HEK293T (cell line): ENCODE results near the gene SKAP1.
A peak's percentile ranks its signal among the peaks of the same experiment; 100 is the strongest.

Experiments
- CTCF ChIA-PET: fragments of 350-600 bp; formaldehyde crosslinking; extraction: SDS; loops from one replicate; lab custom pipeline; 2021; ENCODE audit warnings: antibody characterized with exemption, inconsistent platforms; lab: Yijun Ruan, JAX
- POLR2A ChIA-PET: fragments of 350-600 bp; formaldehyde crosslinking; extraction: SDS; loops from one replicate; lab custom pipeline; 2020; ENCODE audit warnings: antibody characterized with exemption, inconsistent platforms; lab: Yijun Ruan, JAX
- DNase-seq: peaks from one replicate; pipeline ENCODE4 v3.0.0; 2012; ENCODE audit warnings: mixed read lengths; ENCODE audit errors: extremely low spot score
- ARNT ChIP-seq: fragments of 450-650 bp; IDR thresholded peaks from 2 replicates; pipeline ENCODE4 v1.6.1; 2017; ENCODE audit warnings: mild to moderate bottlenecking
- BHLHE40 ChIP-seq: fragments of 450-650 bp; IDR thresholded peaks from 2 replicates; pipeline ENCODE4 v1.6.1; 2016; ENCODE audit warnings: mild to moderate bottlenecking, moderate library complexity, borderline replicate concordance
- CTBP1 ChIP-seq: fragments of 450-650 bp; IDR thresholded peaks from 2 replicates; pipeline ENCODE4 v1.6.1; 2016; ENCODE audit warnings: borderline replicate concordance
- ELF4 ChIP-seq: fragments of 450-650 bp; IDR thresholded peaks from 2 replicates; pipeline ENCODE4 v1.6.1; 2017; ENCODE audit warnings: antibody characterized with exemption
- FOXA1 ChIP-seq: fragments of 450-650 bp; IDR thresholded peaks from 2 replicates; pipeline ENCODE4 v1.6.1; 2016; ENCODE audit warnings: mild to moderate bottlenecking
- FOXK2 ChIP-seq: fragments of 450-650 bp; IDR thresholded peaks from 2 replicates; pipeline ENCODE4 v1.6.1; 2016; ENCODE audit warnings: mild to moderate bottlenecking
- FOXM1 ChIP-seq: fragments of 450-650 bp; IDR thresholded peaks from 2 replicates; pipeline ENCODE4 v1.6.1; 2017; ENCODE audit warnings: mild to moderate bottlenecking, borderline replicate concordance
- HDGF ChIP-seq: fragments of 450-650 bp; IDR thresholded peaks from 2 replicates; pipeline ENCODE4 v1.6.1; 2017; ENCODE audit warnings: antibody characterized with exemption, borderline replicate concordance
- L3MBTL2 ChIP-seq: fragments of 450-650 bp; conservative IDR thresholded peaks from 2 replicates; pipeline ENCODE4 v1.6.1; 2016; ENCODE audit warnings: mild to moderate bottlenecking
- LEF1 ChIP-seq: fragments of 450-650 bp; IDR thresholded peaks from 2 replicates; pipeline ENCODE4 v1.6.1; 2017; ENCODE audit warnings: mild to moderate bottlenecking, borderline replicate concordance
- NFRKB ChIP-seq: fragments of 450-650 bp; IDR thresholded peaks from 2 replicates; pipeline ENCODE4 v1.6.1; 2016; ENCODE audit warnings: mild to moderate bottlenecking, moderate library complexity
- PKNOX1 ChIP-seq: fragments of 450-650 bp; IDR thresholded peaks from 2 replicates; pipeline ENCODE4 v1.6.1; 2016
- SP1 ChIP-seq: fragments of 450-650 bp; IDR thresholded peaks from 2 replicates; pipeline ENCODE4 v1.6.1; 2017
- SUZ12 ChIP-seq: fragments of 450-650 bp; IDR thresholded peaks from 2 replicates; pipeline ENCODE4 v1.6.1; 2016; ENCODE audit warnings: mild to moderate bottlenecking
- TARDBP ChIP-seq: fragments of 450-650 bp; IDR thresholded peaks from 2 replicates; pipeline ENCODE4 v1.6.1; 2016
- ZNF384 ChIP-seq: fragments of 450-650 bp; IDR thresholded peaks from 2 replicates; pipeline ENCODE4 v1.6.1; 2016

Gene SKAP1

DNA sequence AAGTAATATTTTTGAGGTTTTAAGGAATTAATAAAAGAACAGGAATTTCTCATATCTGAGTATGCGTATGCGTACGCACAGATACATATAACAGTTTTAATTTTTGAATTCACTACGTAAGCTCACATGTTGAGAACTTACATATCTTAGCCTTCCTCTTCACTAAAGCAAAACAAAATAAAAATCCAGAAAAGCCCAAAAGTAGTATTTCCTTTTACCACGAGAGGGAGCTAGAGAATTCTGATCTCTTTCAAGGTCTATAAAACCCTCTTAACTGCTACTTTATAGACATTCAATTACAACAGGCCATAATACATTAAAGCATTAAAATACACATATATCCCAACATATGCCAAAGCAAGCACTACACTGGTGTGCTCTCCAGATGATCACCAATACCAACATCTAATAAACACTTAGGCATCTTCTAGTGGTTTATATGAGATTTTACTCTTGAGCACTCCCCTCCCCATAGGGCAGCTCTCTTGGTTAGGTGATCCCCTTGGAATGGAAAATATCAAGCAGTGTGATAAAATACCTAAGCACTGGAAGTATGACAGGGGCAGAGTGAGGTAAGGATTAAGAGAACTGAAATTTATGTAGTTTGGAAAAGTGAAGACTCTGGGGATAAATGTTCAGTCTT, 94.0 kb downstream of the SKAP1 start:
- CTCF ChIA-PET, result interaction anchor here (0.6 to 2.1 kb wide), 19 partner anchors 9 to 286 kb away, joined by 3 to 13 read pairs (median 4); no protein-coding TSS in a partner anchor
- DNase-seq, result peak; percentile 17
- POLR2A ChIA-PET, result interaction anchor here (1.1 to 1.2 kb wide), 3 partner anchors 251 to 279 kb away, joined by 3 to 4 read pairs (median 3); partner anchors contain the start of gene HOXB8
- TF ChIP-seq NFRKB (no peak), ARNT (0 out of 2 replicates have a peak, but pooled peaks have one; percentile 15), FOXM1 (peak; percentile 31; the same call in 1 of the 2 replicates)

- DNase-seq, result no peak
- POLR2A ChIA-PET, result interaction anchor here (1.1 to 1.2 kb wide), 2 partner anchors 254 to 279 kb away, joined by 3 to 4 read pairs; partner anchors contain the start of gene HOXB8
- CTCF ChIA-PET, result interaction anchor here (0.6 to 2.1 kb wide), 17 partner anchors 9 to 287 kb away, joined by 3 to 13 read pairs (median 4); no protein-coding TSS in a partner anchor
- TF ChIP-seq ELF4 (no peak), PKNOX1 (no peak), ZNF384 (no peak), FOXA1 (no peak), BHLHE40 (no peak), TARDBP (no peak), FOXM1 (no peak), SP1 (no peak), L3MBTL2 (no peak), SUZ12 (no peak), FOXK2 (no peak), CTBP1 (no peak), LEF1 (no peak), ARNT (no peak)
Observed at GRCh38 chr17:48335146-48335784, 94.7 kb downstream of the SKAP1 start.

DNA sequence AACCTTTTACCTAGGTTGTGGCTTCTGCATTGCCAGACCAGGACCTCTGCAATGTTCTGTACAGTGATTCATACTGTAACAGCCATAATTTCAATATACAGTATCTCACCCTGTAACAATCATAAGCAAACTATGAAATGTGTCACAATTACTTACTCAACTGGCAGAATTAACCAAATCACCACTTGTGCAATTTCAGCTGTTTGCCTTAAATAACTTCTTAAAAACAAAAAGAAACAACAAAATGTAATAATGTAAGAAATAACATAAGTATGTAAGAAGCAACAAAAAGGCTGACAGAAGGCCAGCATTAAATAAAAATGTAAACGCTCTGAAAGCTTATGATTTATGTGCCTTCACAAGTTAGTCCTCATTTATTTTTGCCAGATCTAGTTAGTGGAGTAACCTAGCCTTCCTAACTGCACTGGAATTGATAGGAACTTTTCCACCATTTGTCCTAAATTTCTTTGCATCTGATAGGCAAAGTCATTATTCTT, 96.9 kb downstream of the SKAP1 start:
- CTCF ChIA-PET, result interaction anchor here (0.6 to 1.6 kb wide), 5 partner anchors 20 to 303 kb away, joined by 3 to 6 read pairs (median 4); no protein-coding TSS in a partner anchor
- POLR2A ChIA-PET, result no interaction called here

GRCh38 chr17:48330887-48331286, 99.1 kb downstream of the SKAP1 start:
- DNase-seq, result no peak
- ChIA-PET POLR2A (no interaction called here), CTCF (interaction anchor here (0.6 to 1.4 kb wide), 5 partner anchors 102 to 393 kb away, joined by 3 to 9 read pairs (median 3); no protein-coding TSS in a partner anchor)
- TF ChIP-seq FOXA1, result no peak
- no peak for TF ChIP-seq HDGF
- no peak for TF ChIP-seq FOXM1

More for the DNA sequence above, 96.9 kb downstream of the SKAP1 start:
- TF ChIP-seq FOXA1 (no peak), PKNOX1 (peak; percentile 51; the same call in 1 of the 2 replicates)
- DNase-seq, result no peak

GRCh38 chr17:48330421-48330820, 99.6 kb downstream of the SKAP1 start:
- POLR2A ChIA-PET, result no interaction called here
- CTCF ChIA-PET, result interaction anchor here (0.6 to 1.4 kb wide), 5 partner anchors 20 to 394 kb away, joined by 3 to 4 read pairs (median 3); no protein-coding TSS in a partner anchor
- no peak for TF ChIP-seq LEF1
- TF ChIP-seq FOXA1, result no peak
- no peak for TF ChIP-seq ELF4
- no peak for TF ChIP-seq ZNF384
- no peak for TF ChIP-seq SP1
- no peak for TF ChIP-seq ARNT
- no peak for TF ChIP-seq TARDBP
- TF ChIP-seq FOXM1, result no peak
- TF ChIP-seq SUZ12, result no peak
- TF ChIP-seq FOXK2, result no peak
- DNase-seq, result no peak

DNA sequence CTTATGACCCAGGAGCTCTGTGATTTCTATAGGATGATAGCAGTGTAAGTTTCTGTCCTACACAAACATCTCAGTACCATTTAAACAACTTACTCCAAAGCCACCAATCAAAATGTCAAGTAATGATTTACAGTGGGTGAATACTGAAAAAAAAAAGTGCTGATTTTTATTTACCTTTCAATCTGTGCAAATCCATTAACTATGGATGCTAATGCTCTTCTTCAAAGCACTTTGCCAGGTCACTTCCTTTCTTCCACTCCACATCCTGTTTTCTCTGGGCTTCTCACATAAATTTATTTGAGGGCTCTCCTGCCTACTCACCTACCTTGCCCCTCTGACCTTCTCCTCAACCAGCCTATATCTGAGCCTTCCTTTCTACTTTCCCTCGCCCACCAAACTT, 101.6 kb downstream of the SKAP1 start:
- no peak for DNase-seq
- CTCF ChIA-PET, result interaction anchor here (0.7 kb wide), 2 partner anchors 21 to 287 kb away, joined by 3 read pairs; partner anchors contain the start of gene HOXB8
- TF ChIP-seq SUZ12 (no peak), PKNOX1 (peak; percentile 91), ZNF384 (peak; percentile 84)
- POLR2A ChIA-PET, result no interaction called here
